Neutrophil (primary cell): Measurements from ENCODE around the gene CAPN5.

Experiments used
- H3K27ac ChIP-seq: fragments of 200-600 bp; sonication (generic); 2 replicates; pipeline ENCODE4 v1.5.1; 2016; ENCODE audit warnings: mild to moderate bottlenecking, moderate library complexity
- H3K27me3 ChIP-seq: fragments of 200-600 bp; sonication (generic); 2 replicates; pipeline ENCODE4 v1.6.0; 2016; ENCODE audit warnings: mild to moderate bottlenecking
- H3K36me3 ChIP-seq: fragments of 200-600 bp; sonication (generic); 2 replicates; pipeline ENCODE4 v1.5.1; 2017
- H3K4me1 ChIP-seq, 2 experiments: fragments of 200-600 bp in 1 of 2; sonication (generic) in 1 of 2; 1 replicate in 1 of 2; 2 replicates in 1 of 2; pipeline versions ENCODE4 v1.5.1 to v1.6.1; 2013 to 2016; ENCODE audit warnings: low read depth in 1 of 2, low read length in 1 of 2, mild to moderate bottlenecking in 1 of 2, moderate library complexity in 1 of 2; ENCODE audit not compliant: control insufficient read depth in 1 of 2, insufficient read depth in 1 of 2
- H3K4me3 ChIP-seq, 2 experiments: fragments of 200-600 bp in 1 of 2; sonication (generic) in 1 of 2; 1 replicate in 1 of 2; 2 replicates in 1 of 2; pipeline ENCODE4 v1.5.1; 2013 to 2016; ENCODE audit warnings: low read depth in 1 of 2, low read length in 1 of 2, mild to moderate bottlenecking in 1 of 2, moderate library complexity in 1 of 2
- H3K9me3 ChIP-seq: fragments of 200-600 bp; sonication (generic); 2 replicates; pipeline ENCODE4 v1.5.1; 2016
- TF ChIP-seq, protein P1 (sequence below): fragments of 200-600 bp; sonication (generic); IDR thresholded peaks from 2 replicates; pipeline ENCODE4 v1.5.1; 2016; ENCODE audit warnings: antibody characterized with exemption

Gene CAPN5

DNA sequence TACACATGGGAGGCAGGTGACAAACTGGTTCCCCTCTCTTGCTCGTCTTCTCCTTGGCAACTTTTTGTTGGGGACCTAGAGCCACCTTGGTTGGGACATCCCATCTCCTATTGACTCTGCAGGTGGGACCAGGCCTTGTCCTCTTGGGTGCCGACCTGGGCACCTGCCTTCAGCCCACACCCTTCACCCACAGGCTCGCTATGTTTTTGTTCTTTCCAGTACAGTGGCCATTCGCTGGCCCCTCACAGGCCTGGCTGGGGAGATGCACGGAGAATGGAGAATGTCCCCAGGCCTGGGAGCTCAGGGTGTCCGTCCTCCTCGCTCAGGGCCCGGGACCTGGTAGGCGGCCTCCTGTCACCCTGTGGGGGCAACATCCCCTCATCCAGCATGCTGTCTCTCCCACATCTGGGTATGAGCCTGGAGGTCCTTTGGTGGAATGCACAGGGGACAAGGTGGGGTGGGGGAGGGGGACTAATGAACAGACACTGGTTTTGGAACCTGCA is 21.0 kb downstream of the CAPN5 start:
- H3K9me3 ChIP-seq = no peaks in the 10 kb centered on the region
- H3K27me3 ChIP-seq = peaks cover 11% of the 10 kb centered on the region
- H3K36me3 ChIP-seq = no peaks in the 10 kb centered on the region
- no peak overlapping the region for H3K27ac ChIP-seq
- TF ChIP-seq, protein P1, sequence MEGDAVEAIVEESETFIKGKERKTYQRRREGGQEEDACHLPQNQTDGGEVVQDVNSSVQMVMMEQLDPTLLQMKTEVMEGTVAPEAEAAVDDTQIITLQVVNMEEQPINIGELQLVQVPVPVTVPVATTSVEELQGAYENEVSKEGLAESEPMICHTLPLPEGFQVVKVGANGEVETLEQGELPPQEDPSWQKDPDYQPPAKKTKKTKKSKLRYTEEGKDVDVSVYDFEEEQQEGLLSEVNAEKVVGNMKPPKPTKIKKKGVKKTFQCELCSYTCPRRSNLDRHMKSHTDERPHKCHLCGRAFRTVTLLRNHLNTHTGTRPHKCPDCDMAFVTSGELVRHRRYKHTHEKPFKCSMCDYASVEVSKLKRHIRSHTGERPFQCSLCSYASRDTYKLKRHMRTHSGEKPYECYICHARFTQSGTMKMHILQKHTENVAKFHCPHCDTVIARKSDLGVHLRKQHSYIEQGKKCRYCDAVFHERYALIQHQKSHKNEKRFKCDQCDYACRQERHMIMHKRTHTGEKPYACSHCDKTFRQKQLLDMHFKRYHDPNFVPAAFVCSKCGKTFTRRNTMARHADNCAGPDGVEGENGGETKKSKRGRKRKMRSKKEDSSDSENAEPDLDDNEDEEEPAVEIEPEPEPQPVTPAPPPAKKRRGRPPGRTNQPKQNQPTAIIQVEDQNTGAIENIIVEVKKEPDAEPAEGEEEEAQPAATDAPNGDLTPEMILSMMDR = no peak
- no peak overlapping the region for H3K4me3 ChIP-seq
- no peaks in the 10 kb centered on the region for H3K4me1 ChIP-seq

DNA sequence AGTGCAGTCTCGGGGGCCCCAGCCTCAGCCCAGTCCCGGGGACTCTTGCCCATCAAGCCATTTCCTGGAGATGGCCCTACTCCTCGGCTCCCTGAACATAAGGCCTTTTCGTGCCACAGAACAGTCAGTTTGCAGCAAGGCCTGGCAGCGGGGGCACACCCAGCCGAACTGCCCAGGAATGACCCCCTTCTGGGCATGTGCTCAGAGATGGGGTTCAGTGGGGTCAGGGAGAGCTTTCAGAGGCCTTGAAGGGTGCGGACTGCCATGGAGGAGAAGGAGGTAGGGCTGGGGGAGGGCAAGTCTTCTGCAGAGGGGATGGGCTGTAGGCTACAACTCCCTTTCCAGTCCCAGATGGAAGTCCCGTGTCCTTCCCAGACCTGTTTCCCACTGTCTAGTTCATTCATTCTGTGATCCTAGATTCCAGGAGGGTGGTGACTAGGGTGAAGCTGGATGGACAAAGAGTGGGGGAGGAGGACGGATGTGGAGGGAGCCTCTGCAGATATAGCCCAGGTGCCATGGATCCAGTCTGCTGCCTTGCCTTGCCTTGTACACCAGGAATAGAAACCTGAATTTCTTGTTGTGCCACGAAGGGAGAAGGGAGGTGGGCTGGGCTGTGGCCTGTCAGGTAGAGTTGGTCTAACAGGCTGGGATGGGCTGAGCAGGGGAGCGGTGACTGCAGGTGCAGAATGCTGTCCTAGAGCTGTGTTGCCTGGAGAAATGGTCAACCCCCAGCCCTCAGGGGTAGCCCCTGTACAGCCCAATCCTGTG is 21.6 kb downstream of the CAPN5 start:
- TF ChIP-seq, protein P1 = no peak
- Histone ChIP-seq H3K4me3 (no peak overlapping the region), H3K27ac (no peak overlapping the region), H3K9me3 (no peaks in the 10 kb centered on the region), H3K4me1 (no peaks in the 10 kb centered on the region), H3K27me3 (peaks cover 11% of the 10 kb centered on the region), H3K36me3 (no peaks in the 10 kb centered on the region)

DNA sequence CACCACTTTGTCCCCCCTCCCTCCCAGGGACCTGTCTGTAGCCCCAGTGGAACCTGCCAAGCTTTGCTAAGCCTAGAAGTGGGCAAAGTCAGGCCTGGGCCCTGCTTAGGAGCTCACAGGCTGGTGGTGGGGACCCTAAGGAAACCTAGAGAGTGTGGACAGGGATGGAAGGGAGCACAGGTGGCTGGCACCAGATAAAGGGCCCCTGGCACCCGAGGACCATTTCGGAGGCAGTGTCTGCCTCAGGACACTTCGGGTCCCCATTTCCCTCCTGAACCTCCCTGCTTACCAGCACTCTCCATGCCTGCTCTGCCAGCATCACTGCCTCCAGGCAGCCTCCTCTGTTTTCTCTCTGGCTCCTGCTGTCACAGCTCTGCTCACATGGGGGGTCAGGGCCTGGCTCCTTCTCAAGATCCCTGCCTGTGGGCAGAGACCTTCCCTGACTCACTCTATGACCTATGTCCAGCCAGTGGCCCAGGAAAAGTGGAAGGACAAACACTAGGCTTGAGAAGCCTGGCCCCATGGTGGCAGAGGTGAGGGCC is 22.3 kb downstream of the CAPN5 start:
- H3K4me1 ChIP-seq = no peaks in the 10 kb centered on the region
- TF ChIP-seq, protein P1 = no peak

DNA sequence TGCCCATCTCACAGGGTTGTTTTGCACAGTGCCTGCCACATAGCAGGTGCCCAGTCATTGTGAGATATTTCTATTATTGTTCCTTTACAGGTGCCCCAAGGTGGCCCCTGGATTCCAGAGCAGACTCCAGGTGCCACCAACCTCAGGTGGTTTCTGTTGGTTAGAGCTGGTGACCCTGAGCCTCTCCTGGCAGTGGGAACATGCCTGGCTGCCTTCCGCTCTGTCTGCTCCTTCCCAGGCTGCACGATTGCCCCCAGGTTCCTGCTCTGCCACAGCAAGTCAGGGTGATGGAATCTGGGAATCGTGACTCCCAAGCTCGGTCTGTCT is 23.2 kb downstream of the CAPN5 start:
- Histone ChIP-seq H3K27ac (no peak overlapping the region), H3K9me3 (no peaks in the 10 kb centered on the region), H3K27me3 (peaks cover 11% of the 10 kb centered on the region), H3K4me1 (no peaks in the 10 kb centered on the region), H3K4me3 (no peak overlapping the region), H3K36me3 (no peaks in the 10 kb centered on the region)
- TF ChIP-seq, protein P1 = no peak

More for the DNA sequence above, 22.3 kb downstream of the CAPN5 start:
- Histone ChIP-seq H3K9me3 (no peaks in the 10 kb centered on the region), H3K36me3 (no peaks in the 10 kb centered on the region), H3K4me3 (no peak overlapping the region), H3K27me3 (peaks cover 11% of the 10 kb centered on the region), H3K27ac (no peak overlapping the region)

DNA sequence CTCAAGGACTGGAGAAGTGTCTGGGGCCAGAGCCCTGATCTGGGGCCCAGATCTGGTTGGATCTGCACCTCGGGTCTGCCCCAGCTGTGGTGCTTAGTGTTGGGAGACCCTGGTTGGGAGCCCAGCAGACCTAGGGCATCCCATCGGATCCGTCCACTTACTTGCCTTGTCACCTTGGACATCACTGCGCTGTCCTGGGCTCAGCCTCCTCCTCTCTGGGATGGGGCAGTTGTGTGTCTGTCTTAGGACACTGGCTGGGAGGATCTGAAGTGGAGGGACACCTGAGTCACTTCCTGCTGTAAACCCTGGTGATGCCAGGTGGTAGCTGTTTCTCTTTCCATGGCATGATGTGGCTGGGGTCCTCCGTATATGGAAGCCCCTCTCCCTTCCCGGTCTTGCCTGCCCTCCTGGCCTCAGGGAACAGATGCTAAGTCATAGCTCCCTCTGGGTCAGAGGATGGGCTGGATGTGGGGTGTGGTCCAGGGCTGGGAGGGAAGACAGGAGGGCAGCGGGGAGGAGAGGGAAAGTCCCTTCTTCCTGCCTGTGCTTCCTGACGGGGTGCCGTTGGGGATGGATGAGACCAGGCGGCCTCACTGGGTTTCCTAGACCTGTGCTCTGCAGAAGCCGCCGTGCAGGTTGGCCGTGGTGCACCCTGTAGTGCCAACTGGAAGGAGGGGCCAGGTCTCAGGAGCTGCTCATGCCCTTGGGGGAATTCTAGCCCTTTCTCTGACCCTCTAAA is 23.8 kb downstream of the CAPN5 start:
- no peak overlapping the region for H3K27ac ChIP-seq
- H3K36me3 ChIP-seq = no peaks in the 10 kb centered on the region
- H3K27me3 ChIP-seq = peaks cover 11% of the 10 kb centered on the region
- no peak overlapping the region for H3K4me3 ChIP-seq
- TF ChIP-seq, protein P1 = no peak
- no peaks in the 10 kb centered on the region for H3K9me3 ChIP-seq
- H3K4me1 ChIP-seq = no peaks in the 10 kb centered on the region
